ENCODE data around the gene TPST1. TPM values are rescaled to one million over a fixed set of nuclear protein-coding genes. Genes with fewer than 3 reads are reported as not detected.
"Not testable (repeated sequence)": the region's sequence is repeated elsewhere in the genome, so short reads cannot be mapped to it uniquely, and the experiment has no call there.

Gene TPST1
- polyA plus RNA-seq, 1 of the 3 experiments (the other 2 are of a cell fraction) = 36.4 TPM

DNA sequence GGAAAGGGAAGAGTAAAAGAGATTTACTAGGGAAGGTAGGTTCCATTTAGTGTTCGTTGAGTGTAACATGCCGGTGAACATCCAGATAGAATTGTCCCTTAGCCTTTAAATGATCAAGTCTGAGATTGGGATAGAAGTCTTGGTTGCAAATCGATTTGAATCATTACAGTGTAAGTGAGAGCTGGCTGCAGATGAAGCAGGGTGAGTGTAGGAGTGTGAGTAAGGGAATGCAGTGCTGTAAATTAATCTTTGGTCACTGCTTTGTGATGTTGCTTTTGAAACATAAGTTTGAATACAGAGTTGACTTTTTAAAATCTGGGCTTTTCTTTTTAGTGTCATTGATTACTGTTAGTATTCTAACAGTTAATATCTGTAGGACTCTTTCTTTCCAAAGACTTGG, 16.3 kb downstream of the TPST1 start:
- no peaks in the 10 kb centered on the region for H3K36me3 ChIP-seq (replicated peaks in 1 of 2; ENCODE audit: control insufficient read depth in 1 of 2, insufficient read depth in 2 of 2, low read length in 1 of 2)
- H3K27ac ChIP-seq (ENCODE audit: low read depth in 2 of 2, low read length in 1 of 2) = no peak overlapping the region
- H3K9me3 ChIP-seq = no peaks in the 10 kb centered on the region
- no peak overlapping the region for H3K4me2 ChIP-seq
- no peaks in the 10 kb centered on the region for H3K9me2 ChIP-seq
- 87% methylated on average over 3 of the region's 3 CpGs for WGBS (ENCODE audit: low lambda C conversion rate)
- POLR2A ChIA-PET = no interaction called here
- peaks cover 75% of the 10 kb centered on the region for H3K79me2 ChIP-seq (ENCODE audit: insufficient read depth)
- H2AFZ ChIP-seq (ENCODE audit: low read depth) = no peak overlapping the region
- no peak overlapping the region for H3K9ac ChIP-seq
- no peak overlapping the region for H3K4me3 ChIP-seq (ENCODE audit: low read depth in 2 of 2, low read length in 1 of 2)
- TF ChIP-seq TCF12 (IDR thresholded peaks at IDR 0.05) (no peak), RCOR1 (IDR thresholded peaks at IDR 0.05; ENCODE audit: low read length) (no peak), FOXM1 (IDR thresholded peaks at IDR 0.05; ENCODE audit: low read depth) (no peak), NRF1 (IDR thresholded peaks at IDR 0.05; ENCODE audit: low read depth, low read length) (no peak)
- no peak for DNase-seq
- H3K27me3 ChIP-seq (ENCODE audit: insufficient read depth) = no peaks in the 10 kb centered on the region
- H3K4me1 ChIP-seq (ENCODE audit: control insufficient read depth in 1 of 2, insufficient read depth in 2 of 2, low read depth in 1 of 2, low read length in 1 of 2) = peaks cover 0 to 9% of the 10 kb centered on the region in 2 experiments; a peak in 1 of 4 replicates
- peaks cover 5% of the 10 kb centered on the region; the same call in 1 of the 2 replicates for H4K20me1 ChIP-seq (ENCODE audit: insufficient read depth)
- no peaks in the 10 kb centered on the region for H3F3A ChIP-seq (replicated peaks; ENCODE audit: insufficient read depth)
- CTCF ChIA-PET = interaction anchor here (1.3 to 1.7 kb wide), 2 partner anchors 16 to 106 kb away, joined by 3 to 8 read pairs; partner anchors contain the start of gene TPST1

- no peaks in the 10 kb centered on the region for H3K9me3 ChIP-seq
- no peaks in the 10 kb centered on the region for H3K27me3 ChIP-seq (ENCODE audit: insufficient read depth)
- H3K79me2 ChIP-seq (ENCODE audit: insufficient read depth) = peaks cover 56% of the 10 kb centered on the region
- CTCF ChIA-PET = interaction anchor here (0.9 kb wide), 1 partner anchor 8 kb away, joined by 3 read pairs; no protein-coding TSS in a partner anchor
- H3K36me3 ChIP-seq (replicated peaks in 1 of 2; ENCODE audit: control insufficient read depth in 1 of 2, insufficient read depth in 2 of 2, low read length in 1 of 2) = peaks cover 0 to 6% of the 10 kb centered on the region in 2 experiments
- 97% methylated on average over 1 of the region's 1 CpG for WGBS (ENCODE audit: low lambda C conversion rate)
- POLR2A ChIA-PET = no interaction called here
- no peaks in the 10 kb centered on the region for H3K9me2 ChIP-seq
- H2AFZ ChIP-seq (ENCODE audit: low read depth) = no peak overlapping the region
- no peak overlapping the region for H3K9ac ChIP-seq
- peaks cover 0 to 6% of the 10 kb centered on the region in 2 experiments; a peak in 1 of 4 replicates for H3K4me1 ChIP-seq (ENCODE audit: control insufficient read depth in 1 of 2, insufficient read depth in 2 of 2, low read depth in 1 of 2, low read length in 1 of 2)
- DNase-seq = no peak
- no peak overlapping the region for H3K4me2 ChIP-seq
- no peak for TF ChIP-seq TEAD4 (IDR thresholded peaks at IDR 0.05; ENCODE audit: borderline replicate concordance, insufficient read depth)
- TF ChIP-seq, protein P1, sequence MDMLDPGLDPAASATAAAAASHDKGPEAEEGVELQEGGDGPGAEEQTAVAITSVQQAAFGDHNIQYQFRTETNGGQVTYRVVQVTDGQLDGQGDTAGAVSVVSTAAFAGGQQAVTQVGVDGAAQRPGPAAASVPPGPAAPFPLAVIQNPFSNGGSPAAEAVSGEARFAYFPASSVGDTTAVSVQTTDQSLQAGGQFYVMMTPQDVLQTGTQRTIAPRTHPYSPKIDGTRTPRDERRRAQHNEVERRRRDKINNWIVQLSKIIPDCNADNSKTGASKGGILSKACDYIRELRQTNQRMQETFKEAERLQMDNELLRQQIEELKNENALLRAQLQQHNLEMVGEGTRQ (IDR thresholded peaks at IDR 0.05; ENCODE audit: borderline replicate concordance, low read depth, low read length) = no peak
- no peak overlapping the region for H3K27ac ChIP-seq (ENCODE audit: low read depth in 2 of 2, low read length in 1 of 2)
- no peaks in the 10 kb centered on the region for H3F3A ChIP-seq (replicated peaks; ENCODE audit: insufficient read depth)
- no peaks in the 10 kb centered on the region for H4K20me1 ChIP-seq (ENCODE audit: insufficient read depth)
- H3K4me3 ChIP-seq (ENCODE audit: low read depth in 2 of 2, low read length in 1 of 2) = no peak overlapping the region
Measured at GRCh38 chr7:66227808-66228207, 22.7 kb downstream of the TPST1 start.

GRCh38 chr7:66231326-66232216, 26.4 kb downstream of the TPST1 start:
- H3K9ac ChIP-seq; H3K4me1 ChIP-seq (ENCODE audit: control insufficient read depth in 1 of 2, insufficient read depth in 2 of 2, low read depth in 1 of 2, low read length in 1 of 2); H4K20me1 ChIP-seq (ENCODE audit: insufficient read depth); H3K9me2 ChIP-seq; DNase-seq; POLR2A ChIA-PET; H3K9me3 ChIP-seq; H3F3A ChIP-seq (replicated peaks; ENCODE audit: insufficient read depth); CTCF ChIA-PET; H3K27ac ChIP-seq (ENCODE audit: low read depth in 2 of 2, low read length in 1 of 2); H3K4me3 ChIP-seq (ENCODE audit: low read depth in 2 of 2, low read length in 1 of 2); H3K27me3 ChIP-seq (ENCODE audit: insufficient read depth); H3K36me3 ChIP-seq (replicated peaks in 1 of 2; ENCODE audit: control insufficient read depth in 1 of 2, insufficient read depth in 2 of 2, low read length in 1 of 2); H2AFZ ChIP-seq (ENCODE audit: low read depth); H3K4me2 ChIP-seq: not testable (repeated sequence)
- WGBS (ENCODE audit: low lambda C conversion rate) = 100% methylated on average over 13 of the region's 24 CpGs
- peaks cover 50% of the 10 kb centered on the region for H3K79me2 ChIP-seq (ENCODE audit: insufficient read depth)

Measured in SK-N-SH (cell line).